ENCODE data around the gene SLCO3A1. TPM values are rescaled to one million over a fixed set of nuclear protein-coding genes. Genes with fewer than 3 reads are reported as not detected.

SLCO3A1 gene
- total and polyA plus RNA-seq, 5 donors: 37.4 to 52.0 (median 45.0) TPM

DNA sequence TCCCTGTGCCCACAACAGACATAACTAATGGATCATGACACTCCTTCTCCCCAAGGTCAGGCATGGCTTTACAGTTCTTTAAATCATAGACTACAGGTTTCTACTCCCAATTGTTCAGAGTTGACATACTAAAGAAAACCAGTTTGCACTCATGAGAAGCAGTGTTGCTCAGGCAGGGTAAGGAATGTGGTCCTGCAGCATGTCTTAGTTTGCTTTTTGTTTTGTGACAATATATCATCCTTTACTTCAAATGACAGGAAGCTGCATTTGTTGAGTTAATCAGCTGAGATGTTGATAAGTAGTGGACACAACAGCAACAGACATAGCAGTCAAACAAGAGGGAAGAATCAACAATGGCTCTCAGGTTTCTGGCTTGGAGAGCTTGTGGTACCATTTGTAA is 267.5 kb downstream of the SLCO3A1 start:
- H3K4me1 ChIP-seq (ENCODE audit: control insufficient read depth, insufficient read depth, low read length): peaks cover 11% of the 10 kb centered on the region
- H3K27me3 ChIP-seq (ENCODE audit: control insufficient read depth, insufficient read depth): no peaks in the 10 kb centered on the region

GRCh38 chr15:92122259-92122658 is 268.8 kb downstream of the SLCO3A1 start:
- no peaks in the 10 kb centered on the region for H3K27me3 ChIP-seq (ENCODE audit: control insufficient read depth, insufficient read depth)
- DNase-seq (no peak), ATAC-seq (no peak)
- H3K9me3 ChIP-seq (ENCODE audit: control insufficient read depth, low read length): no peaks in the 10 kb centered on the region
- 70% methylated on average over 2 of the region's 2 CpGs for WGBS
- intact Hi-C loops (cut with DNase I): no loop called here
- H3K4me3 ChIP-seq (ENCODE audit: low read length): no peak overlapping the region
- peaks cover 11% of the 10 kb centered on the region for H3K4me1 ChIP-seq (ENCODE audit: control insufficient read depth, insufficient read depth, low read length)
- H3K27ac ChIP-seq (ENCODE audit: low read length): no peak overlapping the region

More for the DNA sequence above, 267.5 kb downstream of the SLCO3A1 start:
- H3K9me3 ChIP-seq (ENCODE audit: control insufficient read depth, low read length): no peaks in the 10 kb centered on the region
- intact Hi-C loops (cut with DNase I): no loop called here
- no peak for ATAC-seq
- no peak overlapping the region for H3K4me3 ChIP-seq (ENCODE audit: low read length)
- DNase-seq: no peak
- H3K27ac ChIP-seq (ENCODE audit: low read length): no peak overlapping the region

GRCh38 chr15:92123962-92124656 is 270.6 kb downstream of the SLCO3A1 start:
- Histone ChIP-seq H3K4me3 (ENCODE audit: low read length) (no peak overlapping the region), H3K27me3 (ENCODE audit: control insufficient read depth, insufficient read depth) (no peaks in the 10 kb centered on the region), H3K4me1 (ENCODE audit: control insufficient read depth, insufficient read depth, low read length) (peaks cover 7% of the 10 kb centered on the region), H3K27ac (ENCODE audit: low read length) (no peak overlapping the region), H3K9me3 (ENCODE audit: control insufficient read depth, low read length) (no peaks in the 10 kb centered on the region)
- no peak for ATAC-seq
- 76% methylated on average over 6 of the region's 6 CpGs for WGBS
- DNase-seq: no peak
- intact Hi-C loops (cut with DNase I): no loop called here

GRCh38 chr15:92124657-92125010 is 271.1 kb downstream of the SLCO3A1 start:
- WGBS: 61% methylated on average over 3 of the region's 3 CpGs

DNA sequence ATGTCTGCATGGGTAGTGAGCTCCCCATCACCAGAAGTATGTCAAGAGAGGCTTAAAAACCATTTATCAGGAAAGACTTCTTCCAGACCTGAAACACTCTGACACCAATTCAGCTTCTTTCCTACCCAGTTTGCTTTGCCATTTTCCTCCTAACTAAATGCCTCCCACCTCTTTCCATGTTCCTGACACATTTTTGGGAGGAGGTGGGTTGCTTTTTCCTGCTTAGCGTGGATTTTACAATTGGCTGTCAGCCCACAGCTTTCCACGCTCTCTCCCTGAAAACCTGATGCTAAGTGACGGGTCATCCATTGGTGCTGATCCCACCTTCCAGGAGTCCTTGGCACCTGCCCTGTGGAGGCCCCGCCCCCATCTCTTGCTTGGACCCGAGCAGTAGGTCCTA is 275.3 kb downstream of the SLCO3A1 start:
- no peak for ATAC-seq
- WGBS: 95% methylated on average over 5 of the region's 5 CpGs
- no peaks in the 10 kb centered on the region for H3K27me3 ChIP-seq (ENCODE audit: control insufficient read depth, insufficient read depth)
- no peak for DNase-seq
- no peak overlapping the region for H3K27ac ChIP-seq (ENCODE audit: low read length)
- H3K4me3 ChIP-seq (ENCODE audit: low read length): no peak overlapping the region
- intact Hi-C loops (cut with DNase I): no loop called here
- H3K9me3 ChIP-seq (ENCODE audit: control insufficient read depth, low read length): no peaks in the 10 kb centered on the region
- H3K4me1 ChIP-seq (ENCODE audit: control insufficient read depth, insufficient read depth, low read length): peaks cover 3% of the 10 kb centered on the region

More at GRCh38 chr15:92124657-92125010, 271.1 kb downstream of the SLCO3A1 start:
- Histone ChIP-seq H3K27ac (ENCODE audit: low read length) (no peak overlapping the region), H3K4me1 (ENCODE audit: control insufficient read depth, insufficient read depth, low read length) (peaks cover 3% of the 10 kb centered on the region), H3K27me3 (ENCODE audit: control insufficient read depth, insufficient read depth) (no peaks in the 10 kb centered on the region), H3K4me3 (ENCODE audit: low read length) (no peak overlapping the region), H3K9me3 (ENCODE audit: control insufficient read depth, low read length) (no peaks in the 10 kb centered on the region)
- ATAC-seq: no peak
- intact Hi-C loops (cut with DNase I): no loop called here
- no peak for DNase-seq

GRCh38 chr15:92130244-92130643 is 276.7 kb downstream of the SLCO3A1 start:
- no peak overlapping the region for H3K27ac ChIP-seq (ENCODE audit: low read length)
- no peaks in the 10 kb centered on the region for H3K9me3 ChIP-seq (ENCODE audit: control insufficient read depth, low read length)
- intact Hi-C loops (cut with DNase I): no loop called here
- WGBS: 86% methylated on average over 2 of the region's 2 CpGs
- H3K4me3 ChIP-seq (ENCODE audit: low read length): no peak overlapping the region
- no peak for ATAC-seq
- H3K4me1 ChIP-seq (ENCODE audit: control insufficient read depth, insufficient read depth, low read length): no peaks in the 10 kb centered on the region
- no peak for DNase-seq
- no peaks in the 10 kb centered on the region for H3K27me3 ChIP-seq (ENCODE audit: control insufficient read depth, insufficient read depth)

GRCh38 chr15:92130906-92131305 is 277.4 kb downstream of the SLCO3A1 start:
- H3K27me3 ChIP-seq (ENCODE audit: control insufficient read depth, insufficient read depth): no peaks in the 10 kb centered on the region
- no peaks in the 10 kb centered on the region for H3K4me1 ChIP-seq (ENCODE audit: control insufficient read depth, insufficient read depth, low read length)
- no peaks in the 10 kb centered on the region for H3K9me3 ChIP-seq (ENCODE audit: control insufficient read depth, low read length)
- WGBS: 85% methylated on average over 3 of the region's 3 CpGs
- no peak for DNase-seq
- no peak overlapping the region for H3K27ac ChIP-seq (ENCODE audit: low read length)
- intact Hi-C loops (cut with DNase I): no loop called here
- H3K4me3 ChIP-seq (ENCODE audit: low read length): no peak overlapping the region
- ATAC-seq: no peak

- DNase-seq (no peak), ATAC-seq (no peak)
- intact Hi-C loops (cut with DNase I): no loop called here
- Histone ChIP-seq H3K4me1 (ENCODE audit: control insufficient read depth, insufficient read depth, low read length) (no peaks in the 10 kb centered on the region), H3K9me3 (ENCODE audit: control insufficient read depth, low read length) (no peaks in the 10 kb centered on the region), H3K4me3 (ENCODE audit: low read length) (no peak overlapping the region), H3K27ac (ENCODE audit: low read length) (no peak overlapping the region), H3K27me3 (ENCODE audit: control insufficient read depth, insufficient read depth) (no peaks in the 10 kb centered on the region)
- WGBS: 95% methylated on average over 17 of the region's 17 CpGs
These were observed 279.7 kb downstream of the SLCO3A1 start for GRCh38 chr15:92132982-92133755.

DNA sequence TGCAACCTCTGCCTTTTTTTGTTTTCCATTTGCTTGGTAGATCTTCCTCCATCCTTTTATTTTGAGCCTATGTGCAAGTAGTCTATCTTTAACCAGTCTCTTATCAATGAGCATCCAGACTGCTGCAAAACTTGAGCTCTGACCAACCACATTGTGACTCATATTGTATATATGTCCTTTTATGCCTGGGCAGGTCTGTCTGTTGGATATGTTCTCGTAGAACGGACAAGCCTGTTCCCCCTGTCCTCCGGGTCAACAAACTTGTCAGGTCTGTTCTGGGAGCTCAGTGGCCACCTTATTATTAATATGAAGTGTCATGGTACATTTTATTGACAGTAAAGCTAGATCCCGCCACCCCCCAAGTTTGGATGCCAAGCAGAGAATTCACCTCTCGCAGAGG is 287.3 kb downstream of the SLCO3A1 start:
- DNase-seq: no peak
- 93% methylated on average over 5 of the region's 5 CpGs for WGBS
- no peaks in the 10 kb centered on the region for H3K27me3 ChIP-seq (ENCODE audit: control insufficient read depth, insufficient read depth)
- no peaks in the 10 kb centered on the region for H3K9me3 ChIP-seq (ENCODE audit: control insufficient read depth, low read length)
- ATAC-seq: no peak
- no peak overlapping the region for H3K27ac ChIP-seq (ENCODE audit: low read length)
- intact Hi-C loops (cut with DNase I): no loop called here
- no peak overlapping the region for H3K4me3 ChIP-seq (ENCODE audit: low read length)
- H3K4me1 ChIP-seq (ENCODE audit: control insufficient read depth, insufficient read depth, low read length): peaks cover 3% of the 10 kb centered on the region

GRCh38 chr15:92141607-92142006 is 288.1 kb downstream of the SLCO3A1 start:
- Histone ChIP-seq H3K9me3 (ENCODE audit: control insufficient read depth, low read length) (no peaks in the 10 kb centered on the region), H3K27ac (ENCODE audit: low read length) (peak overlapping the region; percentile 16), H3K4me3 (ENCODE audit: low read length) (no peak overlapping the region), H3K27me3 (ENCODE audit: control insufficient read depth, insufficient read depth) (no peaks in the 10 kb centered on the region), H3K4me1 (ENCODE audit: control insufficient read depth, insufficient read depth, low read length) (peaks cover 3% of the 10 kb centered on the region)
- 78% methylated on average over 3 of the region's 3 CpGs for WGBS
- intact Hi-C loops (cut with DNase I): no loop called here
- DNase-seq (no peak), ATAC-seq (no peak)

Data from right cardiac atrium (tissue), 5 donors.